ENCODE measurements around the gene AGAP1. TPM values are rescaled to one million over a fixed set of nuclear protein-coding genes. Genes with fewer than 3 reads are reported as not detected.

AGAP1 gene
- total RNA-seq, 1 experiment from 2014 or later: 25.8 TPM

DNA sequence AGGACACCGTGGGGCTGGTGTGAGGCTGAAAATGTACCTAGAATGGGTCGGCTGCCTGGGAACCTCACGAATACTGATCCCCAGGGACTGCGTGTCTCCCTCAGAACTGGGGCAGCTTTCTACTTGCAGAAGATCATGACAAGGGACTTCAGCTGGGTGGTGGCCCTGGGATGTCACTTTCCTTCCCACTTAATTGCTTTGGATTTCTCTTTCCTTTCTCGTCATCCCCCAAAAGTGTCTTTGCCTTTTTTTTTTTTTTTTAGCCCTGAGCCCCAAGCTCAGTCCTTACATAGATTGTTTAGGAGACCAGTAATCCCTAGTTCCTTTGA, 395.4 kb downstream of the AGAP1 start:
- no peak for TF ChIP-seq CTCF (conservative IDR thresholded peaks at IDR 0.05)
- no peak overlapping the region for H2AK5ac ChIP-seq (ENCODE audit: insufficient read length, low read length)
- Mint-ChIP-seq H3K27me3 (ENCODE audit: low read depth) (no peaks in the 10 kb centered on the region), H3K4me3 (no peak overlapping the region), H3K27ac (no peak overlapping the region), H3K9me3 (no peaks in the 10 kb centered on the region), H3K4me1 (no peaks in the 10 kb centered on the region), H3K36me3 (ENCODE audit: insufficient read depth in 1 of 3, low read depth in 3 of 3) (peaks cover 0 to 17% (median 8%) of the 10 kb centered on the region in 3 experiments; a peak in 5 of 7 replicates)
- H3K4me1 ChIP-seq (ENCODE audit: insufficient read depth, low read length): no peaks in the 10 kb centered on the region
- H3K79me2 ChIP-seq (ENCODE audit: insufficient read depth, low read length): no peaks in the 10 kb centered on the region
- H3K56ac ChIP-seq (ENCODE audit: insufficient read length, low read depth, low read length): no peak overlapping the region
- no peak for DNase-seq
- H2BK5ac ChIP-seq (ENCODE audit: insufficient read length, low read length): no peak overlapping the region
- no peaks in the 10 kb centered on the region for H3K79me1 ChIP-seq (ENCODE audit: insufficient read depth, low read depth, low read length, poor library complexity, severe bottlenecking)
- no peak overlapping the region for H2BK20ac ChIP-seq (ENCODE audit: low read depth, low read length, poor library complexity, severe bottlenecking)
- H3K9me3 ChIP-seq (ENCODE audit: control insufficient read depth, low read depth, low read length): no peaks in the 10 kb centered on the region
- no peak overlapping the region for H3K27ac ChIP-seq (ENCODE audit: insufficient read length, low read depth, low read length)
- peaks cover 3% of the 10 kb centered on the region for H4K20me1 ChIP-seq (ENCODE audit: control insufficient read depth, insufficient read depth, insufficient read length)
- no peak overlapping the region for H2BK120ac ChIP-seq (ENCODE audit: low read depth, low read length, poor library complexity, severe bottlenecking)
- no peak overlapping the region for H2AFZ ChIP-seq (ENCODE audit: low read length)
- no peak overlapping the region for H3T11ph ChIP-seq (ENCODE audit: low read length)
- H3K23me2 ChIP-seq (ENCODE audit: insufficient read length, low read depth, low read length, poor library complexity, severe bottlenecking): no peaks in the 10 kb centered on the region
- no peak overlapping the region for H3K14ac ChIP-seq (ENCODE audit: insufficient read depth, low read length)
- H3K23ac ChIP-seq (ENCODE audit: insufficient read length, low read depth, low read length): no peak overlapping the region
- WGBS (ENCODE audit: extremely low coverage, insufficient read length, low lambda C conversion rate): no CpG with 5 or more reads among the region's 5 CpGs
- H3K4ac ChIP-seq (ENCODE audit: low read depth, low read length): no peak overlapping the region
- H3K27me3 ChIP-seq (ENCODE audit: insufficient read depth, low read length): no peaks in the 10 kb centered on the region
- no peak overlapping the region for H3K4me2 ChIP-seq (ENCODE audit: insufficient read depth, insufficient read length, low read length)
- no peak overlapping the region for H4K5ac ChIP-seq (ENCODE audit: insufficient read length, low read depth, low read length)
- H2BK15ac ChIP-seq (ENCODE audit: low read depth, low read length): no peak overlapping the region
- no peak overlapping the region for H3K9ac ChIP-seq (ENCODE audit: extremely low read depth, insufficient read length, low read length)
- no peak overlapping the region for H4K91ac ChIP-seq (ENCODE audit: insufficient read length, low read depth, low read length)
- no peak overlapping the region for H2BK12ac ChIP-seq (ENCODE audit: insufficient read length, low read depth, low read length)
- no peak overlapping the region for H4K8ac ChIP-seq (replicated peaks; ENCODE audit: insufficient read length, low read depth, low read length)
- H3K18ac ChIP-seq (ENCODE audit: insufficient read length, low read depth, low read length): no peak overlapping the region

All from H9 (cell line).